Spleen (tissue), 11 donors: ENCODE results near the gene PAK1IP1. TPM values are rescaled to one million over a fixed set of nuclear protein-coding genes. Genes with fewer than 3 reads are reported as not detected.
A peak's percentile ranks its signal among the peaks of the same experiment; 100 is the strongest.
"Not testable (repeated sequence)": the region's sequence is repeated elsewhere in the genome, so short reads cannot be mapped to it uniquely, and the experiment has no call there.

Source experiments
- DNase-seq: peaks from one replicate; pipeline ENCODE4 v3.0.0-alpha.2; 2020
- H3K27ac ChIP-seq, 8 donors: fragments of 200-600 bp; sonication (generic) in 7 of 8; 1 replicate in 4 of 8; 2 replicates in 4 of 8; pipeline versions ENCODE4 v1.5.0 to v1.8.0; 2016 to 2021; ENCODE audit warnings: inconsistent platforms in 4 of 8, mild to moderate bottlenecking in 4 of 8, moderate library complexity in 1 of 8
- H3K27me3 ChIP-seq, 7 donors: fragments of 200-600 bp; sonication (generic) in 6 of 7; replicated peaks in 1 of 7; 1 replicate in 4 of 7; 2 replicates in 3 of 7; pipeline versions ENCODE4 v1.5.0 to v1.8.0; 2016 to 2021; ENCODE audit warnings: inconsistent platforms in 3 of 7, mild to moderate bottlenecking in 1 of 7
- H3K36me3 ChIP-seq, 6 donors: fragments of 200-600 bp; sonication (generic) in 5 of 6; 1 replicate in 4 of 6; 2 replicates in 2 of 6; pipeline versions ENCODE4 v1.5.0 to v1.8.0; 2016 to 2021; ENCODE audit warnings: inconsistent platforms in 2 of 6
- H3K4me1 ChIP-seq, 6 donors: fragments of 200-600 bp; sonication (generic) in 5 of 6; 1 replicate in 3 of 6; 2 replicates in 3 of 6; pipeline versions ENCODE4 v1.5.0 to v1.8.0; 2016 to 2021; ENCODE audit warnings: inconsistent platforms in 3 of 6
- H3K4me3 ChIP-seq, 8 donors: fragments of 200-600 bp; sonication (generic) in 7 of 8; 1 replicate in 4 of 8; 2 replicates in 4 of 8; pipeline versions ENCODE4 v1.5.0 to v1.8.0; 2016 to 2021; ENCODE audit warnings: inconsistent platforms in 4 of 8, mild to moderate bottlenecking in 4 of 8, moderate library complexity in 2 of 8
- H3K9me3 ChIP-seq, 8 donors: fragments of 200-600 bp; sonication (generic) in 7 of 8; 1 replicate in 4 of 8; 2 replicates in 4 of 8; pipeline versions ENCODE4 v1.5.0 to v1.8.0; 2016 to 2021; ENCODE audit warnings: inconsistent platforms in 4 of 8
- CTCF ChIP-seq, 11 experiments: fragments of 200-600 bp in 7 of 11; fragments of 450-650 bp in 4 of 11; sonication (generic) in 4 of 11; IDR thresholded peaks in 8 of 11; conservative IDR thresholded peaks in 3 of 11; 1 replicate in 7 of 11; 2 replicates in 4 of 11; pipeline versions ENCODE4 v1.4.0 to v1.8.0; 2016 to 2021; ENCODE audit warnings: antibody characterized with exemption in 11 of 11, inconsistent platforms in 4 of 11, mild to moderate bottlenecking in 1 of 11
- POLR2A ChIP-seq, 3 donors: fragments of 450-650 bp; IDR thresholded peaks; one replicate each; pipeline ENCODE4 v1.5.1; 2017; ENCODE audit warnings: antibody characterized with exemption in 3 of 3, mild to moderate bottlenecking in 1 of 3
- POLR2AphosphoS5 ChIP-seq, 3 donors: sonication (generic); formaldehyde crosslinking; IDR thresholded peaks; one replicate each; pipeline ENCODE4 v1.5.1; 2017; ENCODE audit warnings: antibody characterized with exemption in 3 of 3
- WGBS, 5 donors: extraction: QIAGEN DNeasy Blood & Tissue Kit in 3 of 5; methylation state at CpG; one replicate each; pipeline versions ENCODE4 v1.1.5 to v1.1.7; 2013 to 2018; 5-methylcytosine and 5-hydroxymethylcytosine counted together
- intact Hi-C: fragments of 100-400 bp; cut with DNase I; formaldehyde crosslinking; loops from one replicate; pipeline ENCODE4 v1.15.0; 2023; ENCODE audit warnings: low total_unique reads
- polyA plus RNA-seq, 3 donors: library from polyadenylated mRNA; stranded (reverse); fragments of 200-250 nt; gene quantifications; one replicate each; pipeline ENCODE4 v1.2.1, GENCODE V29; 2013
- total RNA-seq, 7 donors: library from RNA; depleted of rRNA in 3 of 7; stranded (reverse); fragments of >200 nt in 3 of 7; fragmentation: NEBNext Ultra II Directional in 4 of 7; extraction: Animal tissue kit (Norgen Biotek cat#: 25700) in 4 of 7; gene quantifications; one replicate each; pipeline versions ENCODE4 v1.1.0 to v1.2.1, GENCODE V29; 2016 to 2021
- donor health status: healthy with polysubstance abuse.
- donor health status: DM: no; HTN: no; CAD: no; lungs with moderate emphysema.
- donor health status: DM: no; HTN: no; CAD: no.
- donor health status: Bipolar disorder and iron deficiency.
- donor health status: healthy.
- donor health status: DM: no; HTN: no; CAD: no.
- donor health status: DM: yes; HTN: yes; CAD: no.

Gene PAK1IP1
- total and polyA plus RNA-seq, 10 donors = 7.3 to 14.7 (median 10.9) TPM

- no peak for DNase-seq
- Histone ChIP-seq H3K27ac (peak overlapping the region; percentile 51 to 94 (median 90)), H3K4me1 (peaks cover 11 to 52% (median 31%) of the 10 kb centered on the region in 6 donors), H3K9me3 (peaks cover 0 to 25% (median 14%) of the 10 kb centered on the region in 8 donors), H3K27me3 (no peaks in the 10 kb centered on the region), H3K4me3 (peak overlapping the region; percentile 41 to 67 (median 54)), H3K36me3 (peaks cover 0 to 3% (median 0%) of the 10 kb centered on the region in 6 donors)
- intact Hi-C loops = no loop called here
- 30 to 64% (median 38%) methylated on average over 11 to 21 of the region's 21 CpGs for WGBS, 5 donors
- no peak for TF ChIP-seq POLR2A (IDR thresholded peaks at IDR 0.05)
- TF ChIP-seq POLR2AphosphoS5 (IDR thresholded peaks at IDR 0.05) = no peak
- no peak for TF ChIP-seq CTCF (IDR thresholded peaks at IDR 0.05 in 8 of 11, conservative IDR thresholded peaks at IDR 0.05 in 3 of 11)
Measured at GRCh38 chr6:10719964-10720264, 25.1 kb downstream of the PAK1IP1 start.

DNA sequence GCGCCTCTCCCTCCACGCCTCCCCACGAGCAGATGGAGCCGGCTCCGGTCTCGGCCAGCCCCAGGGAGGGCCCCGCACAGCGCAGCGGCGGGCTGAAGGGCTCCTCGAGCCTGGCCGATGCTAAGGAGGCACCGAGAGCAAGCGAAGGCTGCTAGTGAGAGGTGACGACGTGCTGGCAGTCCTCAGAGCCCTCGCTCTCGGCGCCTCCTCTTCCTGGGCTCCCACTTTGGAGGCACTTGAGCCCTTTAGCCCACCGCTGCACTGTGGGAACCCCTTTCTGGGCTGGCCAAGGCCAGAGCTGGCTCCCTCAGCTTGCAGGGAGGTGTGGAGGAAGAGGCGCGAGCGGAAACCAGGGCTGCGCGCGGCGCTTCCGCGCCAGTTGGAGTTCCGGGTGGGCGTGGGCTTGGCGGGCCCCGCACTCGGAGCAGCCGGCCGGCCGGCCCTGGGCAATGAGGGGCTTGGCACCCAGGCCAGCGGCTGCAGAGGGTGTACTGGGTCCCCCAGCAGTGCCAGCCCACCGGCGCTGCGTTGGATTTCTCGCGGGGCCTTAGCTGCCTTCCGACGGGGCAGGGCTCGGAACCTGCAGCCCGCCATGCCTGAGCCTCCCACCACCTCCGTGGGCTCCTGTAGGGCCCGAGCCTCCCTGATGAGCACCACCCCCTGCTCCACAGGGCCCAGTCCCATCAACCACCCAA lies 25.6 kb downstream of the PAK1IP1 start:
- peak; percentile 95 for DNase-seq

GRCh38 chr6:10720960-10721849 lies 26.4 kb downstream of the PAK1IP1 start:
- H3K27ac ChIP-seq = peak overlapping the region in 7 of 8 donors; percentile 83 to 94 (median 92)
- not testable (repeated sequence) for DNase-seq, H3K27me3 ChIP-seq

More for the DNA sequence above, 25.6 kb downstream of the PAK1IP1 start:
- peak in 1 of 3 donors; percentile 49 for TF ChIP-seq POLR2A (IDR thresholded peaks at IDR 0.05)
- TF ChIP-seq CTCF (IDR thresholded peaks at IDR 0.05 in 8 of 11, conservative IDR thresholded peaks at IDR 0.05 in 3 of 11) = no peak
- TF ChIP-seq POLR2AphosphoS5 (IDR thresholded peaks at IDR 0.05) = peak; percentile 75 to 91 (median 90)
- peaks cover 0 to 25% (median 14%) of the 10 kb centered on the region in 8 donors for H3K9me3 ChIP-seq
- WGBS, 5 donors = 13 to 43% (median 30%) methylated on average over 26 to 49 of the region's 49 CpGs
- intact Hi-C loops = no loop called here
- peak overlapping the region; percentile 41 to 67 (median 54) for H3K4me3 ChIP-seq
- peak overlapping the region; percentile 51 to 94 (median 90) for H3K27ac ChIP-seq
- peaks cover 11 to 55% (median 31%) of the 10 kb centered on the region in 6 donors for H3K4me1 ChIP-seq
- H3K27me3 ChIP-seq = no peaks in the 10 kb centered on the region
- H3K36me3 ChIP-seq = peaks cover 0 to 8% (median 0%) of the 10 kb centered on the region in 6 donors

DNA sequence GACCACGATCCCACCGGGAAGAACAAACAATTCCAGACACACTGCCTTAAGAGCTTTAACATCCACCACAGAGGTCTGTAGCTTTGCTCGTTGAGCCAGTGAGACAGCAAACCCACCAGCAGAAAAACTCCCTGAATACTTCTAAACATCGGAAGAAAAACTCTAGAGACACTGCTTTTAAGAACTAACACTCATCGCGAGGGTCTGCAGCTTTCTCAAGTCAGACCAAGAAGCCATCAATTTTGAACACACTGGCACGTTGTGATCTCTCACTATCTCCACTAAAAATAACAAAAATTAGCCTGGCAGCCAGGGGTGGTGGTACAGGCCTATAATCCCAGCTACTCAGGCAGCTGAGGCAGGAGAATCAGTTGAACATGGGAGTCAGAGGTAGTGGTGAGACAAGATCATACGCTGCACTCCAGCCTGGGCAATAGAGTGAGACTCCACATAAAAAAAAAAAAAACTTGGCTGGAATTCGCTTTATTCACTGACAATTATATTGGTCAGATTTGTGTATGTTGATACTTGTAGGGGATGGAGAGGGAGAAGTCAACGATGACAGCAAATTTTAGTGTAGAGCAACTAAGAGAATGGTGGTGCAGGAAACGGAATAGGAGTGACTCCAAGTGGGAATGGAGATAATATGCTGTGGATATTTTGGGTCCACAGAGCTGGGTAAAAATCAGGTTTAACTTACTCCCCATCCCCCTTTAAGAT lies 27.2 kb downstream of the PAK1IP1 start:
- H3K9me3 ChIP-seq = peaks cover 0 to 25% (median 14%) of the 10 kb centered on the region in 8 donors
- no peak for DNase-seq
- peak overlapping the region; percentile 53 to 89 (median 86) for H3K27ac ChIP-seq
- intact Hi-C loops = no loop called here
- peaks cover 0 to 22% (median 2%) of the 10 kb centered on the region in 6 donors for H3K36me3 ChIP-seq
- 77 to 88% (median 83%) methylated on average over 11 of the region's 11 CpGs for WGBS, 5 donors
- peaks cover 11 to 68% (median 37%) of the 10 kb centered on the region in 6 donors for H3K4me1 ChIP-seq
- H3K4me3 ChIP-seq = peak overlapping the region; percentile 46 to 77 (median 62)
- no peaks in the 10 kb centered on the region for H3K27me3 ChIP-seq
- TF ChIP-seq POLR2AphosphoS5 (IDR thresholded peaks at IDR 0.05) (no peak), POLR2A (IDR thresholded peaks at IDR 0.05) (no peak), CTCF (IDR thresholded peaks at IDR 0.05 in 8 of 11, conservative IDR thresholded peaks at IDR 0.05 in 3 of 11) (no peak)

More at GRCh38 chr6:10720960-10721849, 26.4 kb downstream of the PAK1IP1 start:
- intact Hi-C loops = not testable (repeated sequence)
- Histone ChIP-seq H3K4me1 (peaks cover 11 to 62% (median 33%) of the 10 kb centered on the region in 6 donors), H3K9me3 (peaks cover 0 to 25% (median 14%) of the 10 kb centered on the region in 8 donors), H3K36me3 (peaks cover 0 to 16% (median 2%) of the 10 kb centered on the region in 6 donors), H3K4me3 (peak overlapping the region; percentile 41 to 67 (median 54))
- 80 to 91% (median 86%) methylated on average over 17 of the region's 17 CpGs for WGBS, 5 donors
